Measurements from ENCODE around the gene USP2.

USP2 gene

GRCh38 chr11:119381181-119381988 lies at the start of gene USP2:
TSS of gene USP2 (minus strand) at chr11:119381690. CDS start at chr11:119373480, 8,210 bp downstream.
- peak; percentile 96 for DNase-seq

GRCh38 chr11:119427279-119427678 lies 45.8 kb upstream of the USP2 start:
- DNase-seq, result no peak

GRCh38 chr11:119426142-119426541 lies 44.7 kb upstream of the USP2 start:
- no peak for DNase-seq

- DNase-seq, result no peak
Measured at GRCh38 chr11:119424775-119425174, 43.3 kb upstream of the USP2 start.

- no peak for DNase-seq
Measured at GRCh38 chr11:119424276-119424675, 42.8 kb upstream of the USP2 start.

- no peak for DNase-seq
Measured at GRCh38 chr11:119423509-119424254, 42.2 kb upstream of the USP2 start.

GRCh38 chr11:119422809-119423508 lies 41.5 kb upstream of the USP2 start, which contains the start of gene THY1:
TSS of gene THY1 (minus strand) at chr11:119423172. CDS start at chr11:119420905, 2,267 bp downstream.
- DNase-seq, result peak; percentile 79

GRCh38 chr11:119421941-119422808 lies 40.7 kb upstream of the USP2 start:
- peak; percentile 58 for DNase-seq

GRCh38 chr11:119421351-119421750 lies 39.9 kb upstream of the USP2 start:
- peak; percentile 47 for DNase-seq

- DNase-seq, result no peak
Measured at GRCh38 chr11:119420631-119421030, 39.1 kb upstream of the USP2 start.

- DNase-seq, result no peak
Measured at GRCh38 chr11:119419834-119420492, 38.5 kb upstream of the USP2 start.

- DNase-seq, result no peak
Measured at GRCh38 chr11:119419246-119419645, 37.8 kb upstream of the USP2 start.

GRCh38 chr11:119418759-119419158 lies 37.3 kb upstream of the USP2 start:
- no peak for DNase-seq

- DNase-seq, result peak; percentile 98
Measured at GRCh38 chr11:119417726-119418540, 36.4 kb upstream of the USP2 start.

GRCh38 chr11:119416606-119417580 lies 35.4 kb upstream of the USP2 start:
- peak; percentile 83 for DNase-seq

- DNase-seq, result no peak
Measured at GRCh38 chr11:119415966-119416365, 34.5 kb upstream of the USP2 start.

- no peak for DNase-seq
Measured at GRCh38 chr11:119415517-119415916, 34.0 kb upstream of the USP2 start.

- no peak for DNase-seq
Measured at GRCh38 chr11:119414734-119415133, 33.2 kb upstream of the USP2 start.

- DNase-seq, result no peak
Measured at GRCh38 chr11:119414321-119414720, 32.8 kb upstream of the USP2 start.

- no peak for DNase-seq
Measured at GRCh38 chr11:119412072-119412471, 30.6 kb upstream of the USP2 start.

Data from EL (cell line).